Activated T-helper 17 cell treated with anti-CD3 and anti-CD28 coated beads, Interleukin-2, amount 50 U/mL, for 72 hours (primary cell): ENCODE measurements around the gene ANKRD39. TPM values are rescaled to one million over a fixed set of nuclear protein-coding genes. Genes with fewer than 3 reads are reported as not detected.

ENCODE experiments used
- ATAC-seq: fragments of 150-1000 bp; cut with Tn5 transposase; replicated peaks from 2 replicates; pipeline ENCODE4 v1.10.0; 2021; ENCODE audit warnings: mild to moderate bottlenecking, moderate library complexity
- H3K27ac Mint-ChIP-seq: one replicate; pipeline ENCODE4 v1.8.0; 2022; ENCODE audit warnings: mixed read lengths
- H3K27me3 Mint-ChIP-seq: one replicate; pipeline ENCODE4 v1.8.0; 2022; ENCODE audit warnings: mixed read lengths
- H3K36me3 Mint-ChIP-seq: one replicate; pipeline ENCODE4 v1.8.0; 2022; ENCODE audit warnings: low read depth, mild to moderate bottlenecking, mixed read lengths
- H3K4me1 Mint-ChIP-seq: one replicate; pipeline ENCODE4 v1.8.0; 2022; ENCODE audit warnings: mixed read lengths
- H3K4me3 Mint-ChIP-seq: one replicate; pipeline ENCODE4 v1.8.0; 2022; ENCODE audit warnings: mild to moderate bottlenecking, mixed read lengths
- H3K9me3 Mint-ChIP-seq: one replicate; pipeline ENCODE4 v1.8.0; 2022; ENCODE audit warnings: mixed read lengths
- total RNA-seq, 2 donors: library from RNA; stranded (reverse); gene quantifications; one replicate each; pipeline ENCODE4 v1.2.3, GENCODE V29; 2022

The ANKRD39 gene
- total RNA-seq, 2 donors from 2014 or later: 25.2 to 52.3 TPM

- no peak for ATAC-seq
- no peaks in the 10 kb centered on the region for H3K27me3 Mint-ChIP-seq
- peaks cover 19% of the 10 kb centered on the region for H3K36me3 Mint-ChIP-seq
- H3K9me3 Mint-ChIP-seq: no peaks in the 10 kb centered on the region
- H3K4me3 Mint-ChIP-seq: peak overlapping the region; percentile 50
- peak overlapping the region; percentile 50 for H3K27ac Mint-ChIP-seq
- peaks cover 13% of the 10 kb centered on the region for H3K4me1 Mint-ChIP-seq
Observed at GRCh38 chr2:96860065-96861029, 2.5 kb upstream of the ANKRD39 start.

- Mint-ChIP-seq H3K9me3 (no peaks in the 10 kb centered on the region), H3K27me3 (no peaks in the 10 kb centered on the region), H3K36me3 (peaks cover 24% of the 10 kb centered on the region), H3K4me1 (peaks cover 18% of the 10 kb centered on the region), H3K4me3 (peak overlapping the region; percentile 89), H3K27ac (peak overlapping the region; percentile 50)
- ATAC-seq: no peak
Observed at GRCh38 chr2:96859681-96860064, 1.9 kb upstream of the ANKRD39 start.

- H3K9me3 Mint-ChIP-seq: no peaks in the 10 kb centered on the region
- no peaks in the 10 kb centered on the region for H3K27me3 Mint-ChIP-seq
- peaks cover 29% of the 10 kb centered on the region for H3K36me3 Mint-ChIP-seq
- ATAC-seq: no peak
- H3K4me1 Mint-ChIP-seq: peaks cover 19% of the 10 kb centered on the region
- peak overlapping the region; percentile 89 for H3K4me3 Mint-ChIP-seq
- peak overlapping the region; percentile 36 for H3K27ac Mint-ChIP-seq
Observed at GRCh38 chr2:96859099-96859649, 1.4 kb upstream of the ANKRD39 start.

- H3K27ac Mint-ChIP-seq: peak overlapping the region; percentile 79
- H3K27me3 Mint-ChIP-seq: no peaks in the 10 kb centered on the region
- peak overlapping the region; percentile 89 for H3K4me3 Mint-ChIP-seq
- H3K9me3 Mint-ChIP-seq: no peaks in the 10 kb centered on the region
- H3K36me3 Mint-ChIP-seq: peaks cover 39% of the 10 kb centered on the region
- H3K4me1 Mint-ChIP-seq: peaks cover 19% of the 10 kb centered on the region
- ATAC-seq: peak; percentile 18
Observed at GRCh38 chr2:96856776-96857666, 795 bp downstream of the ANKRD39 start.

GRCh38 chr2:96853321-96853720 lies 4.5 kb downstream of the ANKRD39 start:
- Mint-ChIP-seq H3K27me3 (no peaks in the 10 kb centered on the region), H3K4me3 (no peak overlapping the region), H3K27ac (no peak overlapping the region), H3K4me1 (peaks cover 13% of the 10 kb centered on the region), H3K36me3 (peaks cover 62% of the 10 kb centered on the region), H3K9me3 (no peaks in the 10 kb centered on the region)
- no peak for ATAC-seq

GRCh38 chr2:96852667-96853066 lies 5.1 kb downstream of the ANKRD39 start:
- H3K4me3 Mint-ChIP-seq: no peak overlapping the region
- no peak for ATAC-seq
- H3K27ac Mint-ChIP-seq: no peak overlapping the region
- no peaks in the 10 kb centered on the region for H3K9me3 Mint-ChIP-seq
- H3K4me1 Mint-ChIP-seq: peaks cover 13% of the 10 kb centered on the region
- H3K36me3 Mint-ChIP-seq: peaks cover 68% of the 10 kb centered on the region
- no peaks in the 10 kb centered on the region for H3K27me3 Mint-ChIP-seq

GRCh38 chr2:96848264-96848663 lies 9.6 kb downstream of the ANKRD39 start:
- no peaks in the 10 kb centered on the region for H3K27me3 Mint-ChIP-seq
- H3K27ac Mint-ChIP-seq: peak overlapping the region; percentile 33
- ATAC-seq: no peak
- H3K9me3 Mint-ChIP-seq: no peaks in the 10 kb centered on the region
- no peak overlapping the region for H3K4me3 Mint-ChIP-seq
- H3K4me1 Mint-ChIP-seq: no peaks in the 10 kb centered on the region
- H3K36me3 Mint-ChIP-seq: peaks cover 67% of the 10 kb centered on the region

GRCh38 chr2:96847586-96847985 lies 10.2 kb downstream of the ANKRD39 start:
- Mint-ChIP-seq H3K9me3 (no peaks in the 10 kb centered on the region), H3K4me1 (no peaks in the 10 kb centered on the region), H3K27me3 (no peaks in the 10 kb centered on the region), H3K27ac (peak overlapping the region; percentile 33), H3K4me3 (no peak overlapping the region), H3K36me3 (peaks cover 60% of the 10 kb centered on the region)
- ATAC-seq: peak; percentile 14

GRCh38 chr2:96846825-96847224 lies 11.0 kb downstream of the ANKRD39 start:
- Mint-ChIP-seq H3K36me3 (peaks cover 59% of the 10 kb centered on the region), H3K27me3 (no peaks in the 10 kb centered on the region), H3K4me3 (no peak overlapping the region), H3K27ac (no peak overlapping the region), H3K9me3 (no peaks in the 10 kb centered on the region), H3K4me1 (no peaks in the 10 kb centered on the region)
- no peak for ATAC-seq

- H3K9me3 Mint-ChIP-seq: no peaks in the 10 kb centered on the region
- peaks cover 35% of the 10 kb centered on the region for H3K36me3 Mint-ChIP-seq
- H3K4me3 Mint-ChIP-seq: no peak overlapping the region
- H3K27ac Mint-ChIP-seq: peak overlapping the region; percentile 58
- H3K4me1 Mint-ChIP-seq: no peaks in the 10 kb centered on the region
- no peak for ATAC-seq
- H3K27me3 Mint-ChIP-seq: no peaks in the 10 kb centered on the region
Observed at GRCh38 chr2:96844405-96844808, 13.4 kb downstream of the ANKRD39 start.

- Mint-ChIP-seq H3K27ac (peak within 1 kb of the TSS; percentile 58), H3K27me3 (no peaks in the 10 kb centered on the region), H3K36me3 (peaks cover 35% of the 10 kb centered on the region), H3K9me3 (no peaks in the 10 kb centered on the region), H3K4me1 (no peaks in the 10 kb centered on the region), H3K4me3 (no peak within 1 kb of the TSS)
- no peak for ATAC-seq
Observed at GRCh38 chr2:96843538-96844268, 14.1 kb downstream of the ANKRD39 start, which contains the start of gene ANKRD23. Gene ANKRD23 (minus strand): TSS chr2:96844021. CDS start chr2:96843992, 29 bp downstream.

- no peak for ATAC-seq
- peak overlapping the region; percentile 61 for H3K27ac Mint-ChIP-seq
- no peaks in the 10 kb centered on the region for H3K4me1 Mint-ChIP-seq
- peaks cover 24% of the 10 kb centered on the region for H3K36me3 Mint-ChIP-seq
- no peaks in the 10 kb centered on the region for H3K27me3 Mint-ChIP-seq
- H3K4me3 Mint-ChIP-seq: no peak overlapping the region
- no peaks in the 10 kb centered on the region for H3K9me3 Mint-ChIP-seq
Observed at GRCh38 chr2:96842600-96842999, 15.2 kb downstream of the ANKRD39 start.

GRCh38 chr2:96841701-96842495 lies 15.9 kb downstream of the ANKRD39 start:
- peaks cover 17% of the 10 kb centered on the region for H3K36me3 Mint-ChIP-seq
- peak overlapping the region; percentile 61 for H3K27ac Mint-ChIP-seq
- H3K4me3 Mint-ChIP-seq: no peak overlapping the region
- no peak for ATAC-seq
- H3K4me1 Mint-ChIP-seq: no peaks in the 10 kb centered on the region
- H3K9me3 Mint-ChIP-seq: no peaks in the 10 kb centered on the region
- no peaks in the 10 kb centered on the region for H3K27me3 Mint-ChIP-seq
